ENCODE data around the gene EPAS1. TPM values are rescaled to one million over a fixed set of nuclear protein-coding genes. Genes with fewer than 3 reads are reported as not detected.

Gene EPAS1
- total RNA-seq, 1 experiment from 2014 or later, result 55.9 TPM

DNA sequence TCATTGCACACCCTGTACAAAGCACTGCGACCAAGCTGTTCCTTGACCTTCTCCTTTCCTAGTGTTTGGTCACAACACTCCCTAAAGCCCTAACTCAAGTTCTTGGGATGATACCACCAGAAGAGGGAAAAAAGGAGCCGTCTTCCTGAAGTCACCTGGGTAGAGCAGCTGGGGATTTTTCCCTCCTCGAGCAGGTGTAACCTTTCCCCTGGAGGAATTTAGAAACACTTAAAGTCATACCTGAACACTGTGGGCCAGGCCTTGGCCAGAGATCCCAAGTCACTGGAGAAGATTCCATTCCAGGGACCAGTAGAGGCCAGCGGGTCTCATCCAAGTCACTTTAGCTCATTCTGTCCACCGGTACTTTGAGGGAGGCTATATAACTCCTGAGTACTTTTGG lies 13.2 kb downstream of the EPAS1 start:
- Histone ChIP-seq H3K79me2 (ENCODE audit: insufficient read depth, low read length) (peaks cover 6% of the 10 kb centered on the region; the same call in 1 of the 2 replicates), H3K9me3 (ENCODE audit: control insufficient read depth in 1 of 2, insufficient read depth in 1 of 2, low read depth in 1 of 2, low read length in 2 of 2) (no peaks in the 10 kb centered on the region; a peak in 1 of 4 replicates)
- POLR2A ChIA-PET, result interaction anchor here (1.6 kb wide), 1 partner anchor 13 kb away, joined by 4 read pairs; the partner anchor contains the start of gene EPAS1

More for the DNA sequence above, 13.2 kb downstream of the EPAS1 start:
- no TSS peak for BruUV-seq (replicated peaks)
- Histone ChIP-seq H3K4me2 (ENCODE audit: low read length) (peak overlapping the region; percentile 66), H2AFZ (ENCODE audit: low read depth, low read length, poor library complexity, severe bottlenecking) (no peak overlapping the region), H3K9ac (ENCODE audit: low read length) (no peak overlapping the region), H4K20me1 (ENCODE audit: insufficient read depth) (no peaks in the 10 kb centered on the region), H3K36me3 (ENCODE audit: control insufficient read depth in 1 of 2, insufficient read depth in 2 of 2, low read length in 2 of 2) (no peaks in the 10 kb centered on the region), H3K9me2 (ENCODE audit: insufficient read depth) (no peaks in the 10 kb centered on the region), H3K4me3 (replicated peaks in 1 of 2; ENCODE audit: low read depth in 1 of 2, low read length in 2 of 2) (no peak overlapping the region), H3K27ac (ENCODE audit: low read depth, low read length) (peak overlapping the region; percentile 59), H3K27me3 (ENCODE audit: insufficient read depth, low read length) (no peaks in the 10 kb centered on the region), H3K4me1 (ENCODE audit: control insufficient read depth in 1 of 2, insufficient read depth in 2 of 2, low read length in 2 of 2) (peaks cover 55 to 93% of the 10 kb centered on the region in 2 experiments)
- ATAC-seq, result 0 out of 2 replicates have a peak, but pooled peaks have one; percentile 0
- CTCF ChIA-PET, result interaction anchor here (0.7 kb wide), 1 partner anchor 247 kb away, joined by 3 read pairs; no protein-coding TSS in a partner anchor
- intact Hi-C loops (cut with micrococcal nuclease), result no loop called here
- DNase-seq (ENCODE audit: low read depth, low spot score), result no peak
- TF ChIP-seq SP1 (IDR thresholded peaks at IDR 0.05; ENCODE audit: low read depth), result no peak
- TF ChIP-seq ATF3 (IDR thresholded peaks at IDR 0.05), result no peak
- no peak for TF ChIP-seq JUND (IDR thresholded peaks at IDR 0.05)
- no peak for TF ChIP-seq EZH2phosphoT487 (IDR thresholded peaks at IDR 0.05; ENCODE audit: borderline replicate concordance)
- TF ChIP-seq POLR2AphosphoS5 (IDR thresholded peaks at IDR 0.05; ENCODE audit: low read depth, low read length), result no peak
- no peak for TF ChIP-seq REST (IDR thresholded peaks at IDR 0.05; ENCODE audit: low read depth)
- TF ChIP-seq ZFX (IDR thresholded peaks at IDR 0.05), result no peak
- no peak for TF ChIP-seq TCF7L2 (IDR thresholded peaks at IDR 0.05; ENCODE audit: borderline replicate concordance, extremely low read depth, insufficient read depth, insufficient read length)
- TF ChIP-seq CEBPB (IDR thresholded peaks at IDR 0.05; ENCODE audit: low read depth), result no peak
- TF ChIP-seq SIN3A (IDR thresholded peaks at IDR 0.05; ENCODE audit: low read depth), result no peak
- TF ChIP-seq MAX (IDR thresholded peaks at IDR 0.05), result no peak
- TF ChIP-seq EGR1 (IDR thresholded peaks at IDR 0.05; ENCODE audit: low read depth), result no peak
- TF ChIP-seq ZNF274 (IDR thresholded peaks at IDR 0.05; ENCODE audit: low read depth, low read length), result no peak
- TF ChIP-seq ELF1 (IDR thresholded peaks at IDR 0.05; ENCODE audit: borderline replicate concordance, low read depth), result no peak
- no peak for TF ChIP-seq YY1 (IDR thresholded peaks at IDR 0.05; ENCODE audit: extremely low read depth, insufficient replicate concordance, low read depth, low read length)
- no peak for TF ChIP-seq SRF (IDR thresholded peaks at IDR 0.05; ENCODE audit: low read depth)
- TF ChIP-seq, protein P1, sequence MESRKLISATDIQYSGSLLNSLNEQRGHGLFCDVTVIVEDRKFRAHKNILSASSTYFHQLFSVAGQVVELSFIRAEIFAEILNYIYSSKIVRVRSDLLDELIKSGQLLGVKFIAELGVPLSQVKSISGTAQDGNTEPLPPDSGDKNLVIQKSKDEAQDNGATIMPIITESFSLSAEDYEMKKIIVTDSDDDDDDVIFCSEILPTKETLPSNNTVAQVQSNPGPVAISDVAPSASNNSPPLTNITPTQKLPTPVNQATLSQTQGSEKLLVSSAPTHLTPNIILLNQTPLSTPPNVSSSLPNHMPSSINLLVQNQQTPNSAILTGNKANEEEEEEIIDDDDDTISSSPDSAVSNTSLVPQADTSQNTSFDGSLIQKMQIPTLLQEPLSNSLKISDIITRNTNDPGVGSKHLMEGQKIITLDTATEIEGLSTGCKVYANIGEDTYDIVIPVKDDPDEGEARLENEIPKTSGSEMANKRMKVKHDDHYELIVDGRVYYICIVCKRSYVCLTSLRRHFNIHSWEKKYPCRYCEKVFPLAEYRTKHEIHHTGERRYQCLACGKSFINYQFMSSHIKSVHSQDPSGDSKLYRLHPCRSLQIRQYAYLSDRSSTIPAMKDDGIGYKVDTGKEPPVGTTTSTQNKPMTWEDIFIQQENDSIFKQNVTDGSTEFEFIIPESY (IDR thresholded peaks at IDR 0.05; ENCODE audit: extremely low read depth, insufficient replicate concordance, low read length), result no peak
- RAD21 ChIA-PET (ENCODE audit: low non-redundant PET in 1 of 2, low total read pairs in 2 of 2, uncharacterized antibody in 2 of 2, unreplicated experiment in 2 of 2), result no interaction called here

Data from HCT116 (cell line).